HG03354 (cell line): ENCODE results near the gene CPNE8.

Source experiments
- ATAC-seq: cut with Tn5 transposase; IDR thresholded peaks from one replicate; pipeline ENCODE4 v1.9.1; 2021; ENCODE audit warnings: mild to moderate bottlenecking; ENCODE audit not compliant: unreplicated experiment, poor library complexity, severe bottlenecking

CPNE8 gene

GRCh38 chr12:38905480-38906351 lies at the start of gene CPNE8:
TSS of gene CPNE8 (minus strand) at chr12:38905591. CDS start at chr12:38905534, 57 bp downstream.
- ATAC-seq, result peak; percentile 65

GRCh38 chr12:38954238-38954873 lies 49.0 kb upstream of the CPNE8 start:
- no peak for ATAC-seq

GRCh38 chr12:38949363-38949762 lies 44.0 kb upstream of the CPNE8 start:
- ATAC-seq, result no peak

- no peak for ATAC-seq
These were observed 29.3 kb upstream of the CPNE8 start for GRCh38 chr12:38934686-38935085.

GRCh38 chr12:38934078-38934584 lies 28.7 kb upstream of the CPNE8 start:
- no peak for ATAC-seq

GRCh38 chr12:38932320-38932719 lies 26.9 kb upstream of the CPNE8 start:
- no peak for ATAC-seq

GRCh38 chr12:38931461-38931860 lies 26.1 kb upstream of the CPNE8 start:
- no peak for ATAC-seq

GRCh38 chr12:38930990-38931389 lies 25.6 kb upstream of the CPNE8 start:
- ATAC-seq, result no peak

- ATAC-seq, result no peak
These were observed 21.1 kb upstream of the CPNE8 start for GRCh38 chr12:38926501-38926900.

GRCh38 chr12:38921025-38921677 lies 15.8 kb upstream of the CPNE8 start:
- ATAC-seq, result peak; percentile 99

GRCh38 chr12:38919191-38919590 lies 13.8 kb upstream of the CPNE8 start:
- ATAC-seq, result no peak

- no peak for ATAC-seq
These were observed 10.2 kb upstream of the CPNE8 start for GRCh38 chr12:38915429-38916182.

- no peak for ATAC-seq
These were observed 6.7 kb upstream of the CPNE8 start for GRCh38 chr12:38912116-38912515.

GRCh38 chr12:38911611-38912010 lies 6.2 kb upstream of the CPNE8 start:
- ATAC-seq, result no peak

GRCh38 chr12:38907201-38907923 lies 2.0 kb upstream of the CPNE8 start:
- no peak for ATAC-seq

GRCh38 chr12:38906482-38907200 lies 1.2 kb upstream of the CPNE8 start:
- peak; percentile 59 for ATAC-seq

- ATAC-seq, result peak; percentile 67
These were observed 583 bp downstream of the CPNE8 start for GRCh38 chr12:38904537-38905479.
